Thymus (tissue), 11 donors: ENCODE measurements around the gene LGR6. TPM values are rescaled to one million over a fixed set of nuclear protein-coding genes. Genes with fewer than 3 reads are reported as not detected.

Experiments used
- DNase-seq, 9 donors: peaks; one replicate each; pipeline ENCODE4 v3.0.0-alpha.2; 2013; ENCODE audit warnings: low spot score in 9 of 9, low read depth in 6 of 9, missing footprints in 1 of 9
- H3K27ac ChIP-seq, 2 donors: one replicate each; pipeline ENCODE4 v1.5.1; 2013; ENCODE audit warnings: control low read depth in 1 of 2, low read depth in 1 of 2, low read length in 1 of 2, mild to moderate bottlenecking in 1 of 2, moderate library complexity in 1 of 2
- H3K27me3 ChIP-seq, 2 donors: one replicate each; pipeline ENCODE4 v1.5.1; 2013; ENCODE audit warnings: low read length in 1 of 2; ENCODE audit not compliant: control insufficient read depth in 2 of 2, insufficient read depth in 1 of 2
- H3K36me3 ChIP-seq, 2 donors: one replicate each; pipeline ENCODE4 v1.5.1; 2013; ENCODE audit warnings: low read length in 1 of 2, mild to moderate bottlenecking in 1 of 2, moderate library complexity in 1 of 2; ENCODE audit not compliant: control insufficient read depth in 2 of 2, insufficient read depth in 2 of 2
- H3K4me1 ChIP-seq, 2 donors: one replicate each; pipeline ENCODE4 v1.5.1; 2013; ENCODE audit warnings: low read length in 2 of 2; ENCODE audit not compliant: control insufficient read depth in 2 of 2, insufficient read depth in 2 of 2
- H3K4me3 ChIP-seq, 2 donors: one replicate each; pipeline ENCODE4 v1.5.1; 2013; ENCODE audit warnings: low read length in 2 of 2, control low read depth in 1 of 2, mild to moderate bottlenecking in 1 of 2
- H3K9me3 ChIP-seq, 2 donors: one replicate each; pipeline ENCODE4 v1.5.1; 2013; ENCODE audit warnings: low read length in 1 of 2, mild to moderate bottlenecking in 1 of 2; ENCODE audit not compliant: control insufficient read depth in 2 of 2, insufficient read depth in 1 of 2
- WGBS: extraction: QIAGEN DNeasy Blood & Tissue Kit; methylation state at CpG from one replicate; pipeline ENCODE4 v1.1.7; 2013; 5-methylcytosine and 5-hydroxymethylcytosine counted together
- polyA plus RNA-seq: library from polyadenylated mRNA; stranded (reverse); fragments of 200-250 nt; gene quantifications from one replicate; pipeline ENCODE4 v1.2.3, GENCODE V29; 2013
- total RNA-seq: library from RNA; stranded (reverse); fragments of 120-200 nt; gene quantifications from one replicate; pipeline ENCODE4 v1.2.4, GENCODE V29; 2013
- donor health status: healthy.

The LGR6 gene
- total and polyA plus RNA-seq, 2 donors, result 0.05 to 1.0 TPM

- no peak overlapping the region for H3K4me3 ChIP-seq
- WGBS, result 97% methylated on average over 7 of the region's 7 CpGs
- no peaks in the 10 kb centered on the region for H3K36me3 ChIP-seq
- H3K9me3 ChIP-seq, result no peaks in the 10 kb centered on the region
- no peak for DNase-seq
- no peak overlapping the region for H3K27ac ChIP-seq
- H3K4me1 ChIP-seq, result peaks cover 0 to 5% of the 10 kb centered on the region in 2 donors
- peaks cover 0 to 29% of the 10 kb centered on the region in 2 donors for H3K27me3 ChIP-seq
Observed at GRCh38 chr1:202228484-202229122, 35.0 kb downstream of the LGR6 start.

- H3K4me3 ChIP-seq, result no peak overlapping the region
- H3K9me3 ChIP-seq, result no peaks in the 10 kb centered on the region
- H3K36me3 ChIP-seq, result no peaks in the 10 kb centered on the region
- peaks cover 0 to 5% of the 10 kb centered on the region in 2 donors for H3K4me1 ChIP-seq
- 73% methylated on average over 5 of the region's 5 CpGs for WGBS
- no peak for DNase-seq
- no peak overlapping the region for H3K27ac ChIP-seq
- peaks cover 0 to 33% of the 10 kb centered on the region in 2 donors for H3K27me3 ChIP-seq
Observed at GRCh38 chr1:202229376-202229775, 35.8 kb downstream of the LGR6 start.

DNA sequence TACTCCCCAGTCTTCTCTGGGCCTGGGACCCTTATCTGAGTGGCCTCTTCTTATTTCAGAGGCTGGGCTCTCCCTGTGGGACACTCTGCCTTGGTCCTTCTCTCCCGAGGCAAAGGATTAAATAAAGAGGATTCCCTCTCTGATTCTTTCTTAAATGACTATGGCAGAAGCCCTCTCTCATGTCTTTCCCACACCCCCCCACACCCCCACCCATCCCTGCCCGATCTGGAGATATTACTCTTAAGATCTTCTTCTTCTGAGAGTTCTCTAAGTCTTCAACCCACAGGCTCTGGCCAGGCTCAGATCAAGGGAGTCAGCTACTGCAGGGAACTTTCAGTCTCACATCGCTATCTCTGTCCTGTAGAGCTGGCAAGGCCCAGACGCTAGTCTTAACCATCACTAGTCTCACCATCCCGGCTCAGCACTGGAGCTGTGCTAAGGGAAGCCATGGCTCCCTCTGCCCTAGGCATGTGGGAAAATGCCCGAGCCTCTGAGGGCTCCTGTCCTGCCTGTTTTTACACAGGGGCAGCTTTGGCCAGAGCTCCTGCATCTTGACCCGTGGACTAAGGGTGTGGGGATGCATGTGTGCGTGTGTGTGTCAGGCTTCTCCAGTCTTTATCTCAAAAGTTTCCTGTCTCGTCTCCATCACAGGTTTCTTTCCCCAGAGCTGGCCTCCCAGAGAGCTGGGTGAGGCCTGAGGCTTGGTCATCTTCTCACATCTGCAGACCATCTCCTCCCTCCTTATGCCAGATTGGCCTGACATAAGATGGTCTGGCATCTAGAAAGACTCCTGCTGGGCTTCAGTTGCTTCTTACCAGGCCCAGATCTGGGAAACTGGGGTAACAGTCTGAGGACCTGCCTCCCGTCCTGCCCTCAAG, 36.7 kb downstream of the LGR6 start:
- H3K27me3 ChIP-seq, result peaks cover 0 to 36% of the 10 kb centered on the region in 2 donors
- H3K4me1 ChIP-seq, result peaks cover 0 to 1% of the 10 kb centered on the region in 2 donors
- no peak overlapping the region for H3K27ac ChIP-seq
- H3K4me3 ChIP-seq, result no peak overlapping the region
- 94% methylated on average over 10 of the region's 10 CpGs for whole genome bisulfite sequencing
- H3K36me3 ChIP-seq, result no peaks in the 10 kb centered on the region
- no peaks in the 10 kb centered on the region for H3K9me3 ChIP-seq
- no peak for DNase-seq

- H3K27me3 ChIP-seq, result peaks cover 0 to 42% of the 10 kb centered on the region in 2 donors
- H3K9me3 ChIP-seq, result no peaks in the 10 kb centered on the region
- no peak overlapping the region for H3K27ac ChIP-seq
- DNase-seq, result no peak
- no peak overlapping the region for H3K4me3 ChIP-seq
- no peaks in the 10 kb centered on the region for H3K36me3 ChIP-seq
- no peaks in the 10 kb centered on the region for H3K4me1 ChIP-seq
- WGBS, result 96% methylated on average over 8 of the region's 8 CpGs
Observed at GRCh38 chr1:202230939-202231645, 37.5 kb downstream of the LGR6 start.

GRCh38 chr1:202233171-202233570, 39.6 kb downstream of the LGR6 start:
- no peaks in the 10 kb centered on the region for H3K9me3 ChIP-seq
- H3K27ac ChIP-seq, result no peak overlapping the region
- peaks cover 3 to 55% of the 10 kb centered on the region in 2 donors for H3K27me3 ChIP-seq
- WGBS, result 91% methylated on average over 4 of the region's 4 CpGs
- H3K4me1 ChIP-seq, result no peaks in the 10 kb centered on the region
- no peak for DNase-seq
- H3K4me3 ChIP-seq, result no peak overlapping the region
- no peaks in the 10 kb centered on the region for H3K36me3 ChIP-seq

GRCh38 chr1:202233804-202234203, 40.2 kb downstream of the LGR6 start:
- DNase-seq, result no peak
- Histone ChIP-seq H3K27ac (no peak overlapping the region), H3K27me3 (peaks cover 3 to 56% of the 10 kb centered on the region in 2 donors), H3K9me3 (no peaks in the 10 kb centered on the region), H3K4me3 (no peak overlapping the region), H3K36me3 (no peaks in the 10 kb centered on the region), H3K4me1 (no peaks in the 10 kb centered on the region)
- 95% methylated on average over 2 of the region's 2 CpGs for WGBS

GRCh38 chr1:202234331-202235002, 40.9 kb downstream of the LGR6 start:
- 75% methylated on average over 3 of the region's 3 CpGs for WGBS
- DNase-seq, result no peak
- Histone ChIP-seq H3K36me3 (no peaks in the 10 kb centered on the region), H3K4me1 (no peaks in the 10 kb centered on the region), H3K4me3 (no peak overlapping the region), H3K9me3 (no peaks in the 10 kb centered on the region), H3K27me3 (peaks cover 3 to 52% of the 10 kb centered on the region in 2 donors), H3K27ac (no peak overlapping the region)

GRCh38 chr1:202235003-202235660, 41.5 kb downstream of the LGR6 start:
- DNase-seq, result no peak

More at GRCh38 chr1:202235003-202235660, 41.5 kb downstream of the LGR6 start:
- H3K27ac ChIP-seq, result no peak overlapping the region
- H3K27me3 ChIP-seq, result peaks cover 3 to 51% of the 10 kb centered on the region in 2 donors
- no peaks in the 10 kb centered on the region for H3K9me3 ChIP-seq
- no peaks in the 10 kb centered on the region for H3K36me3 ChIP-seq
- H3K4me3 ChIP-seq, result no peak overlapping the region
- 93% methylated on average over 7 of the region's 7 CpGs for WGBS
- H3K4me1 ChIP-seq, result no peaks in the 10 kb centered on the region
